Hepatocyte (in vitro differentiated cells): ENCODE data around the gene BARX2.
"Not testable (repeated sequence)": the region's sequence is repeated elsewhere in the genome, so short reads cannot be mapped to it uniquely, and the experiment has no call there.

Experiments
- EZH2 ChIP-seq: fragments of 200-600 bp; sonication (generic); IDR thresholded peaks from 2 replicates; pipeline ENCODE4 v1.6.1; 2016; ENCODE audit warnings: antibody characterized with exemption, mild to moderate bottlenecking, borderline replicate concordance
- EZH2phosphoT487 ChIP-seq: fragments of 200-600 bp; sonication (generic); IDR thresholded peaks from one replicate; pipeline ENCODE4 v1.6.1; 2018; ENCODE audit warnings: antibody characterized with exemption, mild to moderate bottlenecking, low read depth, moderate library complexity; ENCODE audit not compliant: unreplicated experiment, severe bottlenecking
- TF ChIP-seq, protein P1 (sequence below): fragments of 200-600 bp; sonication (generic); IDR thresholded peaks from 2 replicates; pipeline ENCODE4 v1.5.1; 2016; ENCODE audit warnings: antibody characterized with exemption, mild to moderate bottlenecking; ENCODE audit not compliant: poor library complexity

DNA sequence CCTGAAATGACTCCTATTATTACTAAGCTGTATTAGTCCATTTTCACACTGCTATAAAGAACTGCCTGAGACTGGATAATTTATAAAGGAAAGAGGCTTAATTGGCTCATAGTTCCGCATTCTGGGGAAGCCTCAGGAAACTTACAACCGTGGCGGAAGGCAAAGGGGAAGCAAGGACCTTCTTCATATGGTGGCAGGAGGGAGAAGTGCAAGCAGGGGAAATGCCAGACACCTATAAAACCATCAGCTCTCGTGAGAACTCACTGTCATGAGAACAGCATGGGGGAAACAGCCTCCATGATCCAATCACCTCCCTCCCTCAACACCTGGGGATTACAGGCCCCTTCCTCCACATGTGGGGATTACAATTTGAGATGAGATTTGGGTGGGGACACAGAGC is 47.9 kb upstream of the BARX2 start:
- TF ChIP-seq, protein P1, sequence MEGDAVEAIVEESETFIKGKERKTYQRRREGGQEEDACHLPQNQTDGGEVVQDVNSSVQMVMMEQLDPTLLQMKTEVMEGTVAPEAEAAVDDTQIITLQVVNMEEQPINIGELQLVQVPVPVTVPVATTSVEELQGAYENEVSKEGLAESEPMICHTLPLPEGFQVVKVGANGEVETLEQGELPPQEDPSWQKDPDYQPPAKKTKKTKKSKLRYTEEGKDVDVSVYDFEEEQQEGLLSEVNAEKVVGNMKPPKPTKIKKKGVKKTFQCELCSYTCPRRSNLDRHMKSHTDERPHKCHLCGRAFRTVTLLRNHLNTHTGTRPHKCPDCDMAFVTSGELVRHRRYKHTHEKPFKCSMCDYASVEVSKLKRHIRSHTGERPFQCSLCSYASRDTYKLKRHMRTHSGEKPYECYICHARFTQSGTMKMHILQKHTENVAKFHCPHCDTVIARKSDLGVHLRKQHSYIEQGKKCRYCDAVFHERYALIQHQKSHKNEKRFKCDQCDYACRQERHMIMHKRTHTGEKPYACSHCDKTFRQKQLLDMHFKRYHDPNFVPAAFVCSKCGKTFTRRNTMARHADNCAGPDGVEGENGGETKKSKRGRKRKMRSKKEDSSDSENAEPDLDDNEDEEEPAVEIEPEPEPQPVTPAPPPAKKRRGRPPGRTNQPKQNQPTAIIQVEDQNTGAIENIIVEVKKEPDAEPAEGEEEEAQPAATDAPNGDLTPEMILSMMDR, result not testable (repeated sequence)
- not testable (repeated sequence) for TF ChIP-seq EZH2, EZH2phosphoT487
